ENCODE data around the gene APLNR.
A peak's percentile ranks its signal among the peaks of the same experiment; 100 is the strongest.
"Not testable (repeated sequence)": the region's sequence is repeated elsewhere in the genome, so short reads cannot be mapped to it uniquely, and the experiment has no call there.

Gene APLNR

GRCh38 chr11:57237204-57237681 is at the start of gene APLNR:
Gene APLNR, minus strand, starts transcription at chr11:57237250. Its CDS starts 246 bp downstream, at chr11:57237004.
- DNase-seq (ENCODE audit: extremely low read depth, low read depth), result no peak
- no peak for TF ChIP-seq CTCF (IDR thresholded peaks at IDR 0.05; ENCODE audit: low read depth, low read length, missing control alignments)
- H3K4me3 ChIP-seq (replicated peaks; ENCODE audit: low read depth, low read length), result no peak within 1 kb of the TSS

- H3K4me3 ChIP-seq (replicated peaks; ENCODE audit: low read depth, low read length), result no peak overlapping the region
- TF ChIP-seq CTCF (IDR thresholded peaks at IDR 0.05; ENCODE audit: low read depth, low read length, missing control alignments), result no peak
- DNase-seq (ENCODE audit: extremely low read depth, low read depth), result no peak
Observed at GRCh38 chr11:57283231-57283990, 46.4 kb upstream of the APLNR start.

- DNase-seq (ENCODE audit: extremely low read depth, low read depth); H3K4me3 ChIP-seq (replicated peaks; ENCODE audit: low read depth, low read length): not testable (repeated sequence)
Observed at GRCh38 chr11:57281546-57281945, 44.5 kb upstream of the APLNR start.

- DNase-seq (ENCODE audit: extremely low read depth, low read depth), result no peak
- TF ChIP-seq CTCF (IDR thresholded peaks at IDR 0.05; ENCODE audit: low read depth, low read length, missing control alignments), result no peak
- no peak overlapping the region for H3K4me3 ChIP-seq (replicated peaks; ENCODE audit: low read depth, low read length)
Observed at GRCh38 chr11:57279116-57279515, 42.1 kb upstream of the APLNR start.

GRCh38 chr11:57278721-57279095 is 41.7 kb upstream of the APLNR start:
- no peak overlapping the region for H3K4me3 ChIP-seq (replicated peaks; ENCODE audit: low read depth, low read length)
- TF ChIP-seq CTCF (IDR thresholded peaks at IDR 0.05; ENCODE audit: low read depth, low read length, missing control alignments), result no peak
- DNase-seq (ENCODE audit: extremely low read depth, low read depth), result no peak

- DNase-seq (ENCODE audit: extremely low read depth, low read depth), result peak; percentile 65
- H3K4me3 ChIP-seq (replicated peaks; ENCODE audit: low read depth, low read length), result no peak overlapping the region
- peak; percentile 95 for TF ChIP-seq CTCF (IDR thresholded peaks at IDR 0.05; ENCODE audit: low read depth, low read length, missing control alignments)
Observed at GRCh38 chr11:57277845-57278720, 41.0 kb upstream of the APLNR start.
